HG03439 (cell line): ENCODE data around the gene SLC10A7.

ENCODE experiments used
- ATAC-seq: cut with Tn5 transposase; IDR thresholded peaks from one replicate; pipeline ENCODE4 v1.9.1; 2021; ENCODE audit warnings: mild to moderate bottlenecking, moderate library complexity; ENCODE audit not compliant: unreplicated experiment

Gene SLC10A7

DNA sequence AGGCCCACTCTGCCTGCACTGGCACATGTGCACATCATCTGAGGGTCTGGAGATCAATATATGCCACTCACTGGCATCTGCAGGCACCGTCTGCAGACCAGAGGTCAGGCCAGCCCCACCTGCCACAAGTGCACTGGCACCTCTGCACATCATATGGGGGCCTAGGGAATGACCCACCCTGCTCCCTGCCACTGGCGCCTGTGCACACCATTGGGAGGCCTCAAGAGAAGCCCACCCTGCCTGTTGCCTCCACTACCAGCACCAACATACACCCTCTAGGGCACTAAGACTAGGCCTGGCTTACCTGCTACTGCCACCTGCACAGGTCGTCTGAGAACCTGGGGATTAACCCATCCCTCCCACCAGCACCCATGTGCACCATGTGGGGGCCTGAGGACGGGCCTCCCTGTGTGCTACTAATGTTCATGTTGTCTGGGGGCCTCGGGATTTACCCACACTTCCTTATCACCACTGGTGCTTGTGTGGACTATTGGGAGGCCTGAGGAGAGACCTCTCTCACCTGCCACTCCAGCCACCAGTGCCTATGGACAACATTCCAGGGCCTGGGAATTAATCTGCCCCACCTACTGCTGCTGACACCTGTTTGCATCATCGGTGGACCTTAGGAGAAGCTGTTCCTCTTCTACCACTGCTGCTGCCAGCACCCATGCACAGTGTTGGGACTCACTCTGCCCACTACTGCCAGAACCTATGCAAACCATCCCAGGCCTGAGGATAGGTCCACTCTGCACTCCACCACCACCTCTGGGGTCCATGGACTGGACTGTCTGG lies 193.7 kb downstream of the SLC10A7 start:
- ATAC-seq: no peak

DNA sequence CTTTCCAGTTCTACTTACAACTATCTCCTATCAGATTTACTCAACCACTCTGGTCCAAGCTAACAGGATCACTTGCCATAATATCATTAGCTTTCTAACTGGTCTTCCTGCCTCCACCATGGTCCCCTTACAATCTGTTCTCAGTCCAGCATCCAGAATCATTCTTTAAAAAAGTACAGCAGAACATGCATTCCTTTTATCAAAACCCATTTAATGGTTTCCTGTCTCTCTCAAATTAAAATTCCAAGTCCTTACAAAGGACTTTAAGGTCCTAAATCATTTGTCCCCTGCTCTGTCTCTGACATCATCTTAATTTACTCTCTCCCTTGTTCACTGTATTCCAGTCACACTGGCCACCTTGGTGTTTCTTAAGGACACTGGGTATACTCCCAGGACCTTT lies 202.8 kb downstream of the SLC10A7 start:
- ATAC-seq: no peak

DNA sequence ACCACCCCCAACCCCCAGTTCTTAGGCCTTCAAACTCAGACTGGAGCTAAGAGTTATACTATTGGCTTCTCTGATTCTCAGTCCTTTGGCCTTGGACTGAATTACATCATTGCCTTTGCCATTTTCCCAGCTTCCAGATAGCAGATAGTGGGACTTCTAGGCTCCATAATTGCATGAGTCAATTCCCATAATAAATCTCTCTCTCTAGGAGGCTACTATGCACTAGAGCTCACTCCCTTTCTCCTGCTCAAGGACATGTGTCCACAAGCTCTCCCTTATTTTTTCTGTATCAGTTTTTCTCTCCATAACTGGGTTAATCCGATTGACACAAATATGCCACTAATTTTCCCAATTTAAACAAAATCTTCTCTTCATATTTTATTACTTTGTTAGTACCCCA lies 204.0 kb downstream of the SLC10A7 start:
- ATAC-seq: no peak

DNA sequence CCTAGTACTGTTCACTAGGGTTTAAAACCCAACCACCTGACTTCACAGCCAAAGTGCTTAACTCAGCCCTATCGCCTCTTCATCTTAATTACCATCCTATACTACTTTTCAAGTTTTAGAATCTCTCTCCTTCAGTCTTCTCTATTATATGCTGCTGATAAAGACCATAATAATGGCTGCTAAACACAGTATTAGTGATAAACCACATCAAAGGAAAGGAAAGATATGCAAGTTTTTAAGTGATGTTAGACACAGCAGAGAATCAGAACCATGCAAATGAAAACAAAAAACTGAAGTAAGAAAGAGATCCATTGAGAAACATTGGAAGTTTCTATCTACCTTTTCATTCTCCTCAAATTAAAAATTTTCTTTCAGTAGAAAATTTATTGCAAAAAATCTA lies 206.6 kb downstream of the SLC10A7 start:
- no peak for ATAC-seq

DNA sequence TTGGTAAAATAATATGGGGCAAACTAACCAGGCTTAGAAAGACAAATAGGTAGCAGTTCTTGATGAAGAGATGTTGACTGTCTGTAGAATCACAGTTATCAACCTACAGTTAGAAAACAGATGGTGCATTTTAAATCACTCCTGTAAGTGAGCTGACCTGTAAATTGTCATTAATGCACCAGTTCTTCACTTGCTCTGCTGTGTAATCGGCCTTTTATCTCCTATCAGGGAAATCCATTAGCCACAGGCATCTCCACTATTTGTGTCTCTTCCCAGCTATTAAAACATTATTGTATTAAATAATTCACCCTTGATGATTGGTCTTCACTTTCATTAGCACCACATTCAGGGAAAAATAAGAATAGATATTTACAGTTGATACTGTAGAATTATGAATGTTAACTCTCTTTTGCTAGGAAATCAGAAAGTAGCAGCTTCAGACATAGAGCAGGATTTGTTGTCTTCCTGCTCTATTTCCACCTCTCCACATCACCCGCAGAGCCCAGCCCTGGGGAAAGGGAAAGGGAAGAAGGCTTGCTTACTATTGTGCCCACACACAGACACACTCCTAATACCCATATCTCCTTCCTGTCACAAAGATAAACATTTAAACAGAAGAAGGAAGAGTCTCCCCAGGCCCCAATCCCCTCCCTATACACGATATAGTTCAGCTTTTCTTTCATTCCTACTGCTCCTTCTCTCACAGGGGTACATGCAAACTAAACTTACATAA lies 210.3 kb downstream of the SLC10A7 start:
- no peak for ATAC-seq

DNA sequence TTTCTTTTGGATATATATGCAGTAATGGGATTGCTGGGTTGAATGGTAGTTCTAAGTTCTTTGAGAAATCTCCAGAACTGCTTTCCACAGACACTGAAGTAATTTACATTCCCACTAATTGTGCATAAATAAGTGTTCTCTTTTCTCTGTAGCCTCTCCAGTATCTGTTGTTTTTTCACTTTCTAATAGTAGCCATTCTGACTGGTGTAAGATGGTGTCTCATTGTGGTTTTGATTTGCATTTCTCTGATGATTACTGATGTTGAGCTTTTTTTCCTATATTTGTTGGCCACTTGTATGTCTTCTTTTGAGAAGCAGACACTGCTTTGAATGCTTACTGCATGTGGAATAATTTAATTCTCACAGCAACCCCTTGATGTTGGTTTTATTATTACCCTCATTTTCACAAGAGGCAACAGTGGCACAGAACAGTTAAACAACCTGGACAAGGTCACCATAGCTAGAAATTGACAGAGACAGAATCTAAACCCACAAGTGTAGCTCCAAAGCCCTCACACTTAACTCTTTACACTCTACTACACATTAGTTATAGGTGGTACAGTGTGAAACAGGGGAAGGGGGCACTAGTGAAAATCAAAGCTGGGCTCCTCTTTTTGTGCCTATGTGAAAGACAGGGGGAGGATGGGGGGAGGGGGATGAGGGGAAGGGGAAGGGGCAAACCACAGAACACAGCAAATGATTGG lies 211.3 kb downstream of the SLC10A7 start:
- peak; percentile 89 for ATAC-seq

DNA sequence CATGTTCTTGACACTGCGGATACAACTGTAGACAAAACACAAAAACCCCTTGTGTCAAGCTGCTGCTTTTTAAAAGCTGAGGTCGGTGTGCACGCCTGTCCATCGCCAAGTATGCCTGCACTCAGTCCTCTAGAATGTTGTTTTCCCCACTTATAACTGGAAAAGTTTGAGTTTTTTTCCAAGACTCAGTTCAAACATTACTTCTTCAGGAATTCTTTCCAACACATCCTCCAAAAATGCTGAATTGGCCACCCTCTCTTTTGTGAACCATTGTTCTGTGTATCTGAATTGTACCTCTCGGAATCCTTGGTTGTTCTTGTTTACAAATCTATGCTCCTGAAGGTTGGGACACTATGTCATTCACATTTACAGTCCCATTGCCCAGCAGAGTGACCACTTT lies 212.8 kb downstream of the SLC10A7 start:
- no peak for ATAC-seq

DNA sequence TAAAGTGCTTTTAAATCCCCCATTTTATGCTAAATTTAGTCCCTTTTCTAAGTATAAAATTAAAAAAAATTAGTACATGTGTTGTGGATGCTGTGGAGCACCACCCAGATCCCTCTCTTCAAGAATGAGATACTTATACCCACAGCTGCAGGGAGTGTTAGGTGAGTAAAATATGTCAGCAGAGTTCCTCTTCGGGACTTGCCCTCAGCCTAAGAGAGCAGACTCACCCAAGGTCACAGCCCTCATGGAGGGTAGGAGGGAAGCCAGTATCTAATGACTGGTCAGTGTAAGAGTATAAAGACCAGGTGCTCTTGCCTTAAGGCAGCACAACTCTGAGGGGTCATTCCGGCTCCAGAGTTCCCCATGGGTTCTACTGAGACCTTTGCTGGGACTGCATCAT lies 218.9 kb downstream of the SLC10A7 start:
- no peak for ATAC-seq

DNA sequence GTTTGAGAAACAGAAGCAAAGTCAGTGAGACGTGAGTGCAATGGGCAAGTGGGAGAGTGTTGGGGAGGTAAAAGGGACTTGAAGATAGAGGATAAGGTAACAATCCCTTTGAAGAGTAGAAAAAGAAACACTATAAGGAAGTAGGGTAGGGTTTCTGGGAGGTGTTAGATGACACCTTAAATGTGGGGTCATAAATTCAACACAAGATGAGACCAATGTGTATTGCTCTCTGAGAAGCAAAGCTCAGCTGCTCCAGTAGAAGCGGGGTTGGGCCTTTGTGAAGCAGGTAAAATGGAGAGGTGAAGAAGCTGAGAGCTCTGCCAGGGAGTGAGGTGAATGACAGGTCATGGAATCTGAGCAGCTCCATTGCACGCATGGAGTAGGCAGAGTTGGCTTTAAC lies 222.1 kb downstream of the SLC10A7 start:
- ATAC-seq: no peak

DNA sequence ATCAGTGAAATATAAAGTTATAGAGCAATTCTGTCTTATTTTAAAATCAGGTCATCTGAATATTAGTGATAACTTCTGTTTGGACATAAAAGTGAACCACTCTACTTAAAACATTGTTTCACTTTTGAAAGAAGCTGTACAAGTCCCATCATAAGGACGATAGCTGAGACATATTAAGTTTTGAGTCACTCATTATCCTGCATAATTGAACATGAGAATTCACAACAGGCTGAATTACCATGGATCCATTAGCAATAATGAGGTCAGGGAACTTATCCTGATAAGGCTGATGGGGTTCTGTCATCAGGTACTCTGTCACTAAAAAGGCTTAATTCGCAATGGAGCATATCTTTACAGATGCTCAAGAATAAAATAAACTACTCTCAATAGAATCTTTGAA lies 227.0 kb downstream of the SLC10A7 start:
- no peak for ATAC-seq

DNA sequence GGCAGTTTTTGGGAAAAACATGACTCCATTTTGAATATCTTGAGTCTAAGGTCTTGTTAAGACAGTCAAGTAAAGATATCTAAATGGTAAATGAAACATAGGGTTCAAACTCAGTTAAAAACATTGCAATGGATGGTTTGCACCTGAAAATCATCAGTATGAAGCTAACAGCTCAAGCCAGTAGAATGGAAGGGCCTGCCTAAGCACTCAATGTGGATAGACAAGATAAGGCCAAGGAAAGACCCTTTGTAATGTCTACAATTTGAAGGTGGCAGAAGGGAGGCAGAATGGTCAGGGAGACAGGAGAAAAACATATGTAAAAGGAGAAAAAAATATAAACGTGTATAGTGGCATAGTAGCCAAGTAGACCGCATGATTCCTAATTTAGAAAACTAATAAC lies 229.2 kb downstream of the SLC10A7 start:
- ATAC-seq: no peak

DNA sequence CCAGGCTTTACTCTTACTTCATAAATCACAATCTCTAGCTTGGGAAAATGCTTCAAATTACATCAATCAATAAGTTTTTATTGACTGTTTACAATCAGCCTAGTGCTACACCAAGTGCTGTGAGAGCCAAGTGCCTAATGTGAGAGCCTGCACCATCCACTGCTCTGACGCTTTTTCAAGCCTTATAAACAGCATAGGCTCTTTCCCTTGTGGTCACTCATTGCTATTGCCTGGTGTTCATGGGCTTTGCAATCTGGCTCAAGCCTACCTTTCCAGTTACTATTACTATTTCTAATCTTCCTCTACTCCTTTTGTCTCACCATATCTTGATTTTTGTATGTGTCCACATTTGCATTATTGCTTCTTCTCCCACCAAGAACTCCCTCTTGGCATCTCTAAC lies 230.4 kb downstream of the SLC10A7 start:
- no peak for ATAC-seq

DNA sequence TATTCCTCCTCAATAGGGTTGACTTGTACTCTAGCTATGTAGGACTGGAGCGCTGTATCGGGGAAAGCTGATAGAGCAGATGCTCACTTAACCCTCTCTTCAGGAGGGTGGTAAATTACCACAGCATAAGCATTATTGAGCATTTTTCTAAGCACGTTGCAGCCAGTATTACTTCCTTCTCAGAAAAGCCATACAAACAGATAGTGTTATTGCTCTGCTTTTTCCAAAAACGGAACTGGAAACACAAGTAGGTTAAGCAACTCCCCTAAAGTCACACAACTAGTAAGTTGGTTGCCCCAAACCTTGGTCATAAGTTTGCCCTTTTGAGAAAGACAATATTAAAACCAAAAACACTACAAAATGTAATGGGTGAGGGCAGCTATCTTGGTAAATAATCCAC lies 233.5 kb downstream of the SLC10A7 start:
- ATAC-seq: no peak

DNA sequence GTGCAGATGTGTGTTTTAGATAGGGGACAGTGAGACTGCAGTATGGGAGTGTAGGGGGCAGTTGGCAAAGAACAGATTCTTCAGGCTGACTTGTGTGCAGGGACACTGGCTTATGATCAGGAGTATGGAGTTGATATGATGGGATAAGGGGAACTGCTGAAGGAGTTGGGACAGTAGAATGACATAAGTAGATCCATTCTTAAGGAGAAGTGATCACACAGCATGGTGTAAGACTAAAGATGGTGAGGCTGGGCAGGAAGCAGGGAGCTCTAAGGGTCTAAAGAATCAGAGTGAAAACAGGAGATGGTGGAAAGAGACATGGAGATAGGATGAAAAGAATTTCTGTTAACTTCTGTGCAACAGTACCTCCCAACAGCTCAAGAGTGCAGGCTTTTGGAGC lies 236.7 kb downstream of the SLC10A7 start:
- ATAC-seq: no peak

DNA sequence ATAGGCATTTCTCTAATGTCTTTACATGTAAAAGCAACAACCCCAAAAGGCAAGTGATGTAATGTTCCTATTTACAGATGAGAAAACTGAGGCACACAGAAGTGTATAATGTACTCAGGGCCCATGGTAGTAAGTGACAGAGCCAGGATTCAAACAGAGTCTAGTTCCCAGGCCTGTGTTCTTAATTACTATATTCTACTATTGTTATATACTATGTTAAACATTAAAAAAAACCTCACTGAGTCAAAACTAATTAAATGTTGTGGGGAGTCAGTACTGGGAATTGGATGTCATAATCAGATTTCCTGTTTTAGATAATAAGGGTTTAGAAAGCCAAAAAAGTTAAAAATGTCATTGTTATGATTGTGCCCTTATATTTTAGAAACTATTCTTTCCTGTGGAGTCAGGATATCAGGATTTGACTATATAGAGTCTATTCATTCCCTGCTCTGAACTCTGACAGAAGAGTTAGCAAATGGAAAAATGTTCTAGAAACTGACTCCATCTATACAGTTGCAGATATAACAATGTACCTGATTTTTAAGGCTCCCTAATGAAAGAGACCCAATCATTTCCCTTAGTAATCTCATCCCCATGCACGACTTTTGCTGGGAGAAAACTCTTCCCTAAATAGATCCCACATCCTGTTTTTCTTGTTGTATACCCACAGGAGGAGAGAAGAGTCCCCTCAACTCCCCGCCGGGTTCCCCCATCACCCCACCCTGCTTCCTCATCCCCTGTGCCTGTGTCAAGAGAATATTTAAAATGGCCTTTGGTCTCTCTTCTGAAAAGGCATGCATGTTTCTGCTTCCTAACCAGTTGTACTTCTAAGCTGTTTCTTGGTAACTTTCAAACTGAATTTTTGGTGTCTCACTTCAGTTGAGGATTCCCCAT lies 237.7 kb downstream of the SLC10A7 start:
- no peak for ATAC-seq

DNA sequence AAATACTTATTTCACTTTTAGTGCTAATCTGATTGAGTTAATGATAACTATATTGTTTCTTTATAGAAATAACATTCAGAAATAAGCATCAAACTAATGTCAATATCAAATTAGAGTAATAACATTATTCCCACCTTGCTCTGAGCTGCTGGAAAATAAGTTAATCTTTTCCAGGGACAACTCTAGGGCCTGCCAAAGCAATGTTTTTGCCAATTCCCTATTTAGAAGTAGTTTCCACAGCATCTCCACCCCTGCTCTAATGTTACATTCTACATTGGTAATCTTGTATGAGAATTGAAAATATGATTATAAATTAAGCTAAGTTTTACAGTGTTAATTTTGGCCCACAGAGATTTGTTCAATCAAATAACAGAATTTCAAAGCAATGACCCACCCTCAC lies 239.1 kb downstream of the SLC10A7 start:
- no peak for ATAC-seq

DNA sequence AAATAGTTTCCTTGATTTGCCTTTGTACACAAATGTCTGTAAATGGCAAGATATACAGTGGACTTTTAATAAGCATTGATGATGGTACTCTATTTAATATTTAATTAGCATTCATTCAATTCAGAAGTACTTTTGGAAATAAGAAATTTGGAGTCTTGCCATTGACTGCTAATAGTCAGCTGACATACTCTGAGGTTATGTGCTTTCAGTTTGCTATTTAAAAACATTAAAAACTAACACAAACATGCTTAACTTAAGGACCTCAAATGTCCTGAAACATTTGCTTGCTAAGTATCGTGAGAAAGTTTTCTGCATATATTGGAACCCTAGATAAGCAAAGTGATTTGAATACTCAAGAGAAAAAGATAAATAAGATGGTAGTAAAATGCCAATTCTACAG lies 242.8 kb downstream of the SLC10A7 start:
- no peak for ATAC-seq

DNA sequence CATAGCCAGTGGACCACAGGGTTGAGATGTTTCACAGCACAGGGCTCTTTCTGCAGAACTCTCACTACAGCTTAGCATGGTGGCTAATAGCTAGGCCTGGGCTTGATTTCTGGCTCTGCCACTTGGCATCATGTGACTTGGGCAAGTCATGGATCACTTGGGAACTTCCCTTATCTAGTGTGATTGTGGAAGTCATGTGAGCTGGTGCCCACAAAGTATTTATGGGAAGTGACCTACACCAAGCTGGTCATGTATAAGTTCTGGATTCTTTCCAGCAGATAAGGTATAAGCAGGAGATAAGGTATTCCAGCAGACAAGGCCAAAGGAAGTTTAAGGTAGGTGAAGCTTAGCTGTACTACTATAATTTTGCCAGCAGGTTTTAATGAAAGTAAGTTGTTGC lies 246.4 kb downstream of the SLC10A7 start:
- no peak for ATAC-seq

DNA sequence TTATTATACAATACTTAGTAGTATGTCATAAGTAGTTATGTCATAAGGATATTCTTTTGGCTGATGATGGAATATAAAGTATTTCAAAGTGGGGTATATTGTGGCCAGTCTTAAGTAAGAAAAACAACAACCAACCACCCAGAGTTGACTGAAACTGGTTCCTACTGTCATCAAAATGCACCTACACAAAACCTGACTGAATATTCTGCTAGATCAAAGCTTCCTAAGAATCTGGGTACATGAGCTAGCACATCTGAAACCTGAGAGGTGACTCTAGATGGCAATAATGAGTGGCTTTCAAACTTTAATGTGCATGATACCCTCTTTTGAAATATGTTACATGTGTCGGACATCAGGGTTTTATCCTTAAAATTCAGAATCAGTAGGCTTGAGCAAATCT lies 247.0 kb downstream of the SLC10A7 start:
- ATAC-seq: no peak

DNA sequence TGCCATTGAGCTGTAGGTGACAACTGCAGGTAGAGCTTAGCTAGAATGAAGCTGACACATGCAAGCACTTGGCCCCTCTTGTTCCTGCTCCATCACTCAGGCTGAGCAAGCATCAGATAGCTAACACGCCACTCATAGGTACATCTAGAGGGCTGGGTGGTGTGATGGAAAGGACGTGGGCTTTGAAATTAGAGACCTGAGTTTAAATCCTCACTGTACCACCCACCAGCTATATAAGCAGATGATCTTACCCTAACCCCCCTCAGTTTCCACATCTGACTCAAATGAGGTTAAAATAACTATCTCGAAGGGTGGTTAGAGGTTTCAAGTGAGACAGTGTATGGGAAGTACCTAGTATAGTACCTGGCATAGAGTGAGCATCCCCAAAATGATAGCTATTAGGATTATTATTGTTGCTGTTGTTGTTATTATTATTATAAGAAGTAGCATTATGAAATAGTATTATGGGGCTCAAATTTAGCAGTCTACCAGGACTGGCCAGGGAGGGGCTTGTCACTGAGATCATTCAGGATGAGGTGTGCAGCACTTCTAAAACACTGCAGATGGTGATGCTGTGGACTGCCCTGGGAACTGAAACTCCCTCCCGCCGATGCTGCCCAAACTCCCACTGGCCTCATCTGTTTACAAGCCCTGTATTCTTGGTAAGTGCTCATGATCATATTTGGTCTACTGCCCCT lies 248.4 kb downstream of the SLC10A7 start:
- ATAC-seq: peak; percentile 73
